HG03439 (cell line): ENCODE data around the gene GNRH2.
"Not testable (repeated sequence)": the region's sequence is repeated elsewhere in the genome, so short reads cannot be mapped to it uniquely, and the experiment has no call there.

Source experiments
- ATAC-seq: cut with Tn5 transposase; IDR thresholded peaks from one replicate; pipeline ENCODE4 v1.9.1; 2021; ENCODE audit warnings: mild to moderate bottlenecking, moderate library complexity; ENCODE audit not compliant: unreplicated experiment

GNRH2 gene

GRCh38 chr20:3041854-3042409 lies 1.5 kb upstream of the GNRH2 start:
- no peak for ATAC-seq

- ATAC-seq: no peak
Measured at GRCh38 chr20:3042625-3043024, 797 bp upstream of the GNRH2 start.

GRCh38 chr20:3044336-3044965 lies 1.0 kb downstream of the GNRH2 start:
- ATAC-seq: no peak

GRCh38 chr20:3045042-3045815 lies 1.8 kb downstream of the GNRH2 start:
- peak; percentile 48 for ATAC-seq

- peak; percentile 89 for ATAC-seq
Measured at GRCh38 chr20:3045816-3046676, 2.6 kb downstream of the GNRH2 start, which contains the start of gene MRPS26. TSS of gene MRPS26 (plus strand) at chr20:3046052. CDS start at chr20:3046069, 17 bp downstream.

GRCh38 chr20:3046677-3047462 lies 3.4 kb downstream of the GNRH2 start:
- peak; percentile 1 for ATAC-seq

GRCh38 chr20:3047486-3048419 lies 4.3 kb downstream of the GNRH2 start:
- no peak for ATAC-seq

GRCh38 chr20:3051385-3052019 lies 8.1 kb downstream of the GNRH2 start:
- ATAC-seq: no peak

GRCh38 chr20:3059489-3059888 lies 16.1 kb downstream of the GNRH2 start:
- no peak for ATAC-seq

GRCh38 chr20:3064119-3064518 lies 20.7 kb downstream of the GNRH2 start:
- not testable (repeated sequence) for ATAC-seq

- ATAC-seq: no peak
Measured at GRCh38 chr20:3067139-3068014, 24.0 kb downstream of the GNRH2 start.

- ATAC-seq: no peak
Measured at GRCh38 chr20:3068075-3068474, 24.7 kb downstream of the GNRH2 start.

GRCh38 chr20:3068986-3069900 lies 25.8 kb downstream of the GNRH2 start:
- ATAC-seq: no peak

GRCh38 chr20:3070725-3071124 lies 27.3 kb downstream of the GNRH2 start:
- no peak for ATAC-seq

GRCh38 chr20:3071266-3071609 lies 27.8 kb downstream of the GNRH2 start:
- no peak for ATAC-seq

- no peak for ATAC-seq
Measured at GRCh38 chr20:3071610-3072529, 28.4 kb downstream of the GNRH2 start, which contains the start of gene OXT. TSS of gene OXT (plus strand) at chr20:3071620. CDS start at chr20:3071656, 36 bp downstream.
